SK-N-SH (cell line): ENCODE measurements around the gene PRKN. TPM values are rescaled to one million over a fixed set of nuclear protein-coding genes. Genes with fewer than 3 reads are reported as not detected.

Source experiments
- CTCF ChIA-PET: fragments of 300-600, 350-600 bp; formaldehyde crosslinking; extraction: SDS; loops from one replicate; lab custom pipeline; 2021; lab: Yijun Ruan, JAX
- POLR2A ChIA-PET: fragments of 350-600 bp; sonication (Branson Sonifier 250); formaldehyde crosslinking; extraction: SDS; loops from one replicate; lab custom pipeline; 2020; ENCODE audit warnings: antibody characterized with exemption, inconsistent platforms; lab: Yijun Ruan, JAX
- DNase-seq: peaks from one replicate; pipeline ENCODE4 v3.0.0; 2012
- H2AFZ ChIP-seq: fragments of 200-600 bp; sonication (generic); 2 replicates; pipeline ENCODE4 v1.8.1; 2016; ENCODE audit warnings: antibody characterized with exemption, mild to moderate bottlenecking, low read depth
- H3F3A ChIP-seq: fragments of 200-600 bp; sonication (generic); replicated peaks from 2 replicates; pipeline ENCODE3; 2016; ENCODE audit warnings: antibody characterized with exemption, mild to moderate bottlenecking; ENCODE audit not compliant: insufficient read depth
- H3K27ac ChIP-seq, 2 experiments: fragments of 200-500 bp in 1 of 2; fragments of 200-600 bp in 1 of 2; sonication (Bioruptor generic) in 1 of 2; sonication (generic), shearing (Covaris generic) in 1 of 2; 2 replicates each; pipeline versions ENCODE4 v1.5.1 to v1.6.1; 2014 to 2016; ENCODE audit warnings: low read depth in 2 of 2, inconsistent platforms in 1 of 2, low read length in 1 of 2, mild to moderate bottlenecking in 1 of 2, mixed read lengths in 1 of 2
- H3K27me3 ChIP-seq: fragments of 200-600 bp; sonication (generic), shearing (Covaris generic); 2 replicates; pipeline ENCODE4 v1.6.1; 2016; ENCODE audit warnings: mixed run types; ENCODE audit not compliant: insufficient read depth
- H3K36me3 ChIP-seq, 2 experiments: fragments of 200-500 bp in 1 of 2; fragments of 200-600 bp in 1 of 2; sonication (Bioruptor generic) in 1 of 2; sonication (generic) in 1 of 2; replicated peaks in 1 of 2; 2 replicates each; pipeline versions ENCODE3 to v1.5.1; 2014 to 2016; ENCODE audit warnings: low read length in 1 of 2, mild to moderate bottlenecking in 1 of 2; ENCODE audit not compliant: insufficient read depth in 2 of 2, control insufficient read depth in 1 of 2
- H3K4me1 ChIP-seq, 2 experiments: fragments of 200-500 bp in 1 of 2; fragments of 200-600 bp in 1 of 2; sonication (Bioruptor generic) in 1 of 2; sonication (generic), shearing (Covaris generic) in 1 of 2; 2 replicates each; pipeline versions ENCODE4 v1.5.1 to v1.6.1; 2014 to 2016; ENCODE audit warnings: low read depth in 1 of 2, low read length in 1 of 2, mixed run types in 1 of 2; ENCODE audit not compliant: insufficient read depth in 2 of 2, control insufficient read depth in 1 of 2
- H3K4me2 ChIP-seq: fragments of 200-600 bp; sonication (generic), shearing (Covaris generic); 2 replicates; pipeline ENCODE4 v1.6.1; 2017; ENCODE audit warnings: mixed run types
- H3K4me3 ChIP-seq, 2 experiments: fragments of 200-500 bp in 1 of 2; fragments of 200-600 bp in 1 of 2; sonication (Bioruptor generic) in 1 of 2; sonication (generic), shearing (Covaris generic) in 1 of 2; 2 replicates each; pipeline versions ENCODE4 v1.5.1 to v1.8.1; 2014 to 2016; ENCODE audit warnings: low read depth in 2 of 2, inconsistent platforms in 1 of 2, low read length in 1 of 2, mild to moderate bottlenecking in 1 of 2, mixed read lengths in 1 of 2, moderate library complexity in 1 of 2
- H3K79me2 ChIP-seq: fragments of 200-600 bp; sonication (generic); 2 replicates; pipeline ENCODE4 v1.8.1; 2017; ENCODE audit warnings: mild to moderate bottlenecking; ENCODE audit not compliant: insufficient read depth
- H3K9ac ChIP-seq: fragments of 200-600 bp; sonication (generic); 2 replicates; pipeline ENCODE4 v1.6.1; 2017; ENCODE audit warnings: mixed run types
- H3K9me2 ChIP-seq: fragments of 200-600 bp; sonication (generic); 2 replicates; pipeline ENCODE4 v1.6.1; 2017; ENCODE audit warnings: mixed run types
- H3K9me3 ChIP-seq: fragments of 200-600 bp; sonication (generic); 2 replicates; pipeline ENCODE4 v1.6.1; 2017; ENCODE audit warnings: mixed run types, mild to moderate bottlenecking, moderate library complexity
- H4K20me1 ChIP-seq: fragments of 200-600 bp; sonication (generic); 2 replicates; pipeline ENCODE4 v1.6.1; 2017; ENCODE audit warnings: mild to moderate bottlenecking, mixed run types; ENCODE audit not compliant: insufficient read depth
- CTCF ChIP-seq: fragments of 200-600 bp; sonication (generic); IDR thresholded peaks from 2 replicates; pipeline ENCODE4 v1.6.1; 2017; ENCODE audit warnings: antibody characterized with exemption, mild to moderate bottlenecking, moderate library complexity
- EP300 ChIP-seq, 2 experiments: IDR thresholded peaks; 2 replicates each; pipeline versions ENCODE4 v1.4.0 to v1.6.1; 2012; ENCODE audit warnings: borderline replicate concordance in 1 of 2, low read depth in 1 of 2, low read length in 1 of 2
- FOSL2 ChIP-seq: IDR thresholded peaks from 2 replicates; pipeline ENCODE4 v1.4.0; 2012; ENCODE audit warnings: low read depth, mild to moderate bottlenecking, moderate library complexity, borderline replicate concordance
- FOXM1 ChIP-seq: IDR thresholded peaks from 2 replicates; pipeline ENCODE4 v1.4.0; 2012; ENCODE audit warnings: low read depth, mild to moderate bottlenecking
- IRF3 ChIP-seq: fragments of 150-350 bp; IDR thresholded peaks from 2 replicates; pipeline ENCODE4 v1.6.1; 2016; ENCODE audit warnings: mild to moderate bottlenecking, low read depth, low read length
- MAX ChIP-seq: IDR thresholded peaks from 2 replicates; pipeline ENCODE4 v1.4.0; 2012; ENCODE audit warnings: low read depth
- MEF2A ChIP-seq: IDR thresholded peaks from 2 replicates; pipeline ENCODE4 v1.4.0; 2012; ENCODE audit warnings: low read depth, borderline replicate concordance
- NFIC ChIP-seq: IDR thresholded peaks from 2 replicates; pipeline ENCODE4 v1.4.0; 2012; ENCODE audit warnings: borderline replicate concordance
- NRF1 ChIP-seq: IDR thresholded peaks from 2 replicates; pipeline ENCODE4 v1.6.1; 2012; ENCODE audit warnings: low read depth, mild to moderate bottlenecking, low read length
- PBX3 ChIP-seq: IDR thresholded peaks from 2 replicates; pipeline ENCODE4; 2012
- RCOR1 ChIP-seq: fragments of 150-350 bp; IDR thresholded peaks from 2 replicates; pipeline ENCODE4 v1.6.1; 2017; ENCODE audit warnings: antibody characterized with exemption, low read length
- RFX5 ChIP-seq: IDR thresholded peaks from 2 replicates; pipeline ENCODE4 v1.6.1; 2012; ENCODE audit warnings: mild to moderate bottlenecking, improper control_type of control experiment, low read length
- SIN3A ChIP-seq: IDR thresholded peaks from 2 replicates; pipeline ENCODE4 v1.6.1; 2012; ENCODE audit warnings: low read depth, mild to moderate bottlenecking, low read length, moderate library complexity, borderline replicate concordance
- TEAD4 ChIP-seq: IDR thresholded peaks from 2 replicates; pipeline ENCODE4 v1.4.0; 2012; ENCODE audit warnings: mild to moderate bottlenecking, borderline replicate concordance; ENCODE audit not compliant: insufficient read depth
- USF1 ChIP-seq: IDR thresholded peaks from 2 replicates; pipeline ENCODE4 v1.4.0; 2012; ENCODE audit warnings: low read depth, borderline replicate concordance
- ZBTB33 ChIP-seq: IDR thresholded peaks from 2 replicates; pipeline ENCODE4 v1.4.0; 2012; ENCODE audit warnings: low read depth, borderline replicate concordance
- WGBS: methylation state at CpG from one replicate; pipeline ENCODE4 v1.1.6; 2017; ENCODE audit warnings: low lambda C conversion rate; 5-methylcytosine and 5-hydroxymethylcytosine counted together
- polyA plus RNA-seq, 3 experiments: library from polyadenylated mRNA; depleted of rRNA; stranded (reverse); fragments of >200 nt; gene quantifications; 2 replicates each; pipeline ENCODE4 v1.2.3, GENCODE V29; 2012

Gene PRKN
- polyA plus RNA-seq, 1 of the 3 experiments (the other 2 are of a cell fraction), result 0.76 TPM

- TF ChIP-seq MEF2A (no peak), SIN3A (no peak), NRF1 (no peak), NFIC (no peak), EP300 (IDR thresholded peaks at IDR 0.05; ENCODE audit: borderline replicate concordance in 1 of 2, low read depth in 1 of 2, low read length in 1 of 2) (no peak), CTCF (no peak), USF1 (no peak), FOSL2 (no peak), TEAD4 (no peak), ZBTB33 (no peak), MAX (no peak), PBX3 (no peak), RCOR1 (no peak), RFX5 (no peak), IRF3 (no peak), FOXM1 (no peak)
- Histone ChIP-seq H4K20me1 (no peaks in the 10 kb centered on the region), H2AFZ (no peak overlapping the region), H3F3A (no peaks in the 10 kb centered on the region), H3K9me2 (no peaks in the 10 kb centered on the region), H3K9ac (no peak overlapping the region), H3K27me3 (no peaks in the 10 kb centered on the region), H3K9me3 (no peaks in the 10 kb centered on the region), H3K36me3 (no peaks in the 10 kb centered on the region), H3K27ac (no peak overlapping the region), H3K4me1 (no peaks in the 10 kb centered on the region), H3K4me2 (no peak overlapping the region), H3K4me3 (no peak overlapping the region), H3K79me2 (no peaks in the 10 kb centered on the region)
- ChIA-PET POLR2A (no interaction called here), CTCF (interaction anchor here (1.3 kb wide), 1 partner anchor 184 kb away, joined by 7 read pairs; no protein-coding TSS in a partner anchor)
- DNase-seq, result no peak
- WGBS, result 79% methylated on average over 1 of the region's 1 CpG
These were observed 1125.2 kb downstream of the PRKN start for GRCh38 chr6:161602359-161602758.
